NCI-H1092 (cell line): ENCODE data around the gene KANSL3.
"Not testable (repeated sequence)": the region's sequence is repeated elsewhere in the genome, so short reads cannot be mapped to it uniquely, and the experiment has no call there.

Source experiments
- DNase-seq: peaks from one replicate; lab custom pipeline; 2025; lab: John Stamatoyannopoulos, UW

The KANSL3 gene

GRCh38 chr2:96638144-96639121 is at the start of gene KANSL3:
KANSL3 (minus strand) TSS chr2:96638312; CDS start chr2:96637135, 1,177 bp downstream.
- DNase-seq: peak; percentile 79

- DNase-seq: no peak
Measured at GRCh38 chr2:96687266-96687665, 49.2 kb upstream of the KANSL3 start.

- peak; percentile 38 for DNase-seq
Measured at GRCh38 chr2:96685577-96686459, 47.7 kb upstream of the KANSL3 start.

DNA sequence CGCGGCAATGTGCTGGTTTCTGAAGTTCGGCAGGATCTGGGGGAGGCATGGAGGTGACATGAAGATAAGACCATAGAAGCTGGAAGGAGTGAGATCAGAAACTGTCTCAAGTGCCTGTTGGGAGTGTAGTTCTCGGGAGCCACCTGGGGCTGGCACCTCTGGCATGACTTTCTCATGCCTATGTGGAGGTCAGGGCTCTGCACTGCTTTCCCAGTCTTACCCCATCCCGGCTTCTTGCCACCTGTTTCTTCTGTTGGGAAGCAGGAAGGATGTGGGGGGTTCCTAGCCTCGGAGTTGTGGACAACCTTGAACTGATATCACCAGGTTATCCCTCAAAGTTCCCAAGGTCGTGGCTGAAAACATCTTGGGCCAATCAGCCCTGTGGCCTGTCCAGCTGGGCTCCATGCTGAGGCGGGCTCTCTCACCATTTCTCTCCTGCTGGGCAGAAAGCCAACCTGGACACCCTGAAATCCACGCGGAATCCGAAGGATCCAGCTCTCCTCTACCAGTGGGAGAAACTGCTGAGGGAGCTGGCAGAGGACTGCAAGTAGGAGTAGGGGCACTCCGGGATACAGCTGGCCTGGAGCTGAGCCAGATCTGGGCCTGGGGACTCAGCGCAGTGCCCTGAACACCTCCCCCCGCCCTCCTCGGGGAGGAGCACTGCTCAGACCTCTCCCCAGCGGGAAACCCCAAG is 46.9 kb upstream of the KANSL3 start:
- no peak for DNase-seq

- no peak for DNase-seq
Measured at GRCh38 chr2:96683972-96684820, 46.1 kb upstream of the KANSL3 start.

DNA sequence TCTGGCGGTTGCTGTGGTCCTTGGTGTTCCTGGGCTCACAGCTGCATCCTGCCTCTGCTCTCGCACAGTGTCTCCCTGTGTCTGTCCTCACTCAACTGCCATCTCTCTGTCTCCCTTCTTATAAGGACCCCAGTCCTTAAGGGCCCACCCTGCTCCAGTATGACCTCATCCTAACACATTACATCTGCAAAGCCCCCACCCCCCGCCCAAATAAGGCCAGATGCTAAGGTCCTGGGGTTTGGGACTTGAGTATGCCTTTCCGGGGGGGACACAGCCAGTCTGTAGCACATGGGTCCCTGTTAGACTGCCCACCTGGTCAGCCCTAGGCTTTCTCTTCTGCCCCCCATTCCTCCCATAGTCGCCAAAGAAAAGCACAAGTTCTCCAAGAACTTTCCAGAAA is 45.2 kb upstream of the KANSL3 start:
- DNase-seq: no peak

DNA sequence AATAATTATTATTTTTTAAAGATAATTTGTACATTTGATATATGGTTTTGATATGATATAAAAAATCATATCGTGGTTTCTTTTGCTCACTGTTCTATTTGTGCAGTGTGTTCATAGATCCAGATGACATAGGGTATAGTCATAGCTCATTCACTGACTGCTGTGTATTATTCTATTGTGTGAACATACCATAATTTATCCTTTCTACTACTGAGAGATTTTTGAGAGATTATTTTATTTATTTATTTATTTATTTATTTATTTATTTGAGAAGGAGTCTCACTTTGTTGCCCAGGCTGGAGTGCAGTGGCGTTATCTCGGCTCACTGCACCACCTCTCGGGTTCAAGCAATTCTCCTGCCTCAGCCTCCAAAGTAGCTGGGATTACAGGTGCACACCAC is 43.4 kb upstream of the KANSL3 start:
- no peak for DNase-seq

- DNase-seq: no peak
Measured at GRCh38 chr2:96680561-96681141, 42.5 kb upstream of the KANSL3 start.

DNA sequence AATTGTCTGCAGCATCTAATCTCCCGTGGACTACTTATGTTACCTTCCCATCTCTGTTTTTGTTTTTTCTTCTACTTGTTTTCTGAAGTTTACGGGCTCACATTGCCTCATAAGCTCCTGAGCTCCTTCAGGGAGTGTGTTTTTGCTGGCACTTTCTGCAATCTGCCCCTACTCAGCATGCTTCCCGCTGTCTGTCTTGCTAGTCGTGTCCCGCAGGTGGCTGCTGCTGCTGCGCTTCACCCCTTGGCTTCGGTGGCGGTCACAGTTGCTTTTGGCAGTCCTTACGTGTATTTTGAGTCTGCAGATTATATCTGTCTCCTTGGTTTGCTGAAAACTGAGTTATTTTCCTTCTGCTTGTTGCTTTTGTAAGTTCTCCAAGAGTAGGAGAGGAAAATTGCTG is 41.7 kb upstream of the KANSL3 start:
- DNase-seq: no peak

DNA sequence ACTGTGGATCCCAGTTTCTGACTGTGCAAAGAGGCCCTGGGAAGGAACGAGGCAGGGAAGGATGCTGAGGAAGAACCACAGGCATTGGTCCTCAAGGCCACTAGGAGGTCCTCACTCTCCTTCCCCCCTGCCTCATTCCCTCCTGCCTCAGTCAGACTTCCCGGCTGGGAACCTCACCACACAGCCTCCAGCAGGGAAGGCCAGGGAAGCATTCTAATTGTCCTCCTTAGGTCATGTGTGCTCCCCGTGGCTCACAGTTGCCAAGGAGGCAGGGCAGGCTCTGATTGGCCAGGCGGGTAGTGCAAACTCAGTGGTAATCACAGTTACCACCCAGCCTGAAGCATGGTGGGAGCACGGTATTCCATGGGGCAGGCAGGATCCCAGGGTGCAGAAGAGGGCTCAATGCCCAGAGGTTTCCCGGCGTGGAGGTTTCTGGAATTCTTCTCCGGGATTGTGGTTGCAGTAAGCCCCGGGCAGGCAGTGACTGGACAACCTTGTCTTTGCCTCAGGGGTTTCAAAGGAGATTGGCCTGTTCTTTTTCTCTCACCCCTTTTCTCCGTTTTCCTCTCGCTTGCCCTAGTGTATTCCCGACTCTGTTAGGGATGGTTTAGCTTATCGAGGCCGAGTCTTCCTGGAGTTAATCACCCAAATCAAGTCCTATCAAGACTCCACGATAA is 31.6 kb upstream of the KANSL3 start:
- no peak for DNase-seq

DNA sequence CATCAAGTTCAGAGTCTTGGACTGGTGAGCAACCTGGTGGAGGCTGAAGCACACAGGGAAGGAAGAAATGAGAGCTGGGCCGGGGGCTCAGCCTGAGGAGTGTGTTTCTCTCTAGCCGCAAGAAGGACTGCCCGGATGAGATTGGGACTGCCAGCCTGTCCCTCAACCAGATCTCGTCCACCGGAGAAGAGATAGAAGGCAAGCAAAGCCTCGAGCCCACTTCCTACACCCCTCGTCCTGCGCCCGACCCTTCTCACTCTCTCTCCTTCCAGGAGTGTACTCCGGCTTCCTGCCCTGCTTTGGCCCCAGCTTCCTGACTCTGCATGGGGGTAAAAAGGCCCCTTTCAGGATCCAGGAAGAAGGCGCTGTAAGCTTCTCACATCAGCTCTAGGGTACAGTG is 30.7 kb upstream of the KANSL3 start:
- no peak for DNase-seq

DNA sequence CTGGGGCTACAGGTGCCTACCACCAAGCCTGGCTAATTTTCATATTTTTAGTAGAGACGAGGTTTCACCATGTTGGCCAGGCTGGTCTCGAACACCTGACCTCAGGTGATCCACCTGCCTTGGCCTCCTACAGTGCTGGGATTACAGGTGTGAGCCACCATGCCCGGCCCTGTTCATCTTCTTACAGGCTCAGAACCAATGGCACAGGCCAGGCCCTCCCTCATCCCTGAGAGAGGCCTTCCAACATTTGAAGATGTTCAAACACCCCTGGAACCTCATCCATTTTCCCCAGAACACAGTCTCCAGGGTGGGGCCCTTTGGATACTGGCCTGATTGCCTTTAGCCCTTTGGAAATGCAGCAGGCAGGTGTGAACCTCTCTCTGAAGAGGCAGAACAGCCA is 27.6 kb upstream of the KANSL3 start:
- DNase-seq: not testable (repeated sequence)

- no peak for DNase-seq
Measured at GRCh38 chr2:96665083-96665569, 27.0 kb upstream of the KANSL3 start.

DNA sequence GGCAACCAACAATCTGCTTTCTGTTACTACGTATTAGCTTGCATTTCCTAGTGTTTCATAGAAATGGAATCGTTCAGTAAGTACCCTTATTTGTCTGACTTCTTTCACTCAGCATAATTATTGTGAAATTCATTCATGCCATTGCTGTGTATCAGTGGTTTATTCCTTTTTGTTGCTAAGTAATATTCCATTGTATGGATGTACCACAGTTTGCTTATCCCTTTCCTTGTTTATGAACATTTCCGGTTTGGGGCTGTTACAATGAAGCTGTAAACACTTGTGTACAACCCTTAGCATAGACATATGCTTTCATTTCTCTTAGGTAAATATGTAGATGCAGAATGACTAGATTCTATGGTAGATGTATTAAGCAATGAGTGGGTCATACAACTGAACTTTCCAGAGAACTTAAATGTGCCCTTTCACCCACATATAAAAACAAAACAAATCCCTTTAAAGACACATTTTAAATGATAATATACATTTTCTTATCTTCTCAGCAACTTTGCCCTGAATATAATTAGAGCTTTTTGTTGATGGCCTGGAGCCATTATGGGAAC is 26.3 kb upstream of the KANSL3 start:
- no peak for DNase-seq

DNA sequence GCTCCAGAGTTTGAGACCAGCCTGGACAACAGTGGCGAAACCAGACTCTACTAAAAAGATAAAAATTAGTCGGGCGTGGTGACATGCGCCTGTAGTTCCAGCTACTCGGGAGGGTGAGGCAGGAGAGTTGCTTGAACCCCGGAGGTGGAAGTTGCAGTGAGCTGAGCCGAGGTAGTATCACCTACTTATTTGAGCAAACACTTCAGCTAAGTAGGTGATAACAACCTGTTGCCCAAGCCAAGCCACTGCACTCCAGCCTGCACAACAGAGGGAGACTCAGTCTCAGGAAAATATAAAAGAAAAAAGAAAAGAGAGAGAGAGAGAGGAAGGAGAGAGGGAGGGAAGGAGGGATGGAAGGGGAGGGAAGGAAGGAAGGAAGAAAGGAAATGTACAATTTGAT is 25.7 kb upstream of the KANSL3 start:
- DNase-seq: no peak

- DNase-seq: no peak
Measured at GRCh38 chr2:96663177-96663576, 25.1 kb upstream of the KANSL3 start.

GRCh38 chr2:96662360-96662759 is 24.2 kb upstream of the KANSL3 start:
- no peak for DNase-seq

DNA sequence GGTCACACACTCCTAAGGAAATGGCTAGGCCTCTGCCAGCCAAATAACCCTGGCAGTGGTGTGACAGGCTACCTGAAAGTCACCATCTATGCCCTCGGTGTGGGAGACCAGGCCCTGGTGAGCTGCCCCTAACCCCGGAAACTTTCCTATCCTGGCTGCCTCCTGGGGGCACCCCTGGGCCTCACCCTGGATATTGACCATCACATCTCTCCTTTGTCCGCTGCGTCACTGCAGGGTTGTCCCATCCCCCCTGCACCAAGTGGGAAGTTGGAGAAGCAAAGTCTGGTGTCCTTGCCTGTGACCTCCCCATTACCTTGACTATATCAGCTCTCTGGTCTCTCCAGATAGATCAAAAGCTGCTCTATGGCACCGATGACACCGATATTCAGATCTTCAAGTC is 23.2 kb upstream of the KANSL3 start:
- DNase-seq: no peak

- DNase-seq: no peak
Measured at GRCh38 chr2:96656540-96656939, 18.4 kb upstream of the KANSL3 start.

DNA sequence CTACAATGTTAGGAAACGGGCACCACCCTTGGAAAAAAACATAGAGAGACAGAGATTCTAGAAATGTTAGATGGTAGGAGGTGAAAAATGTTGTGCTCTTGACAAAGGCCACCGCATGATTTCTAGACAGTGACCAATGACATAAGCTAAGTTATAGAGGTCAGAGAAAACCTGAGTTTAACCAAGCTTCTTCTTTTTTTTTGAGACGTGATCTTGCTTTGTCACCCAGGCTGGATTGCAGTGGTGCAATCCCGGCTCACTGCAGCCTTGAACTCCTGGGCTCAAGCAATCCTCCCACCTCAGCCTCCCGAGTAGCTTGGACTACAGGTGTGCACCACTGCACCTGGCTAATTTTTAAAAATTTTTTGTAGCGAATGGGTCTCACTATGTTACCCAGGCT is 17.4 kb upstream of the KANSL3 start:
- DNase-seq: no peak
